Upper lobe of right lung (tissue), 1 donor: Measurements from ENCODE around the gene DPYSL4. TPM values are rescaled to one million over a fixed set of nuclear protein-coding genes. Genes with fewer than 3 reads are reported as not detected.

Experiments used
- ATAC-seq: fragments of 200-7000 bp; cut with Tn5 transposase; one replicate; pipeline ENCODE4 v1.9.1; 2020; ENCODE audit warnings: mild to moderate bottlenecking, moderate library complexity
- DNase-seq: peaks from one replicate; pipeline ENCODE4 v3.0.0-alpha.2; 2020
- H3K27ac ChIP-seq: fragments of 200-600 bp; one replicate; pipeline ENCODE4 v1.8.0; 2022
- H3K27me3 ChIP-seq: fragments of 200-600 bp; one replicate; pipeline ENCODE4 v1.8.0; 2022; ENCODE audit warnings: mild to moderate bottlenecking
- H3K36me3 ChIP-seq: fragments of 200-600 bp; one replicate; pipeline ENCODE4 v1.8.0; 2022
- H3K4me1 ChIP-seq: fragments of 200-600 bp; one replicate; pipeline ENCODE4 v1.8.0; 2022
- H3K4me3 ChIP-seq: fragments of 200-600 bp; one replicate; pipeline ENCODE4 v1.8.0; 2022; ENCODE audit warnings: mild to moderate bottlenecking
- H3K9me3 ChIP-seq: fragments of 200-600 bp; one replicate; pipeline ENCODE4 v1.8.0; 2022
- CTCF ChIP-seq: fragments of 200-600 bp; IDR thresholded peaks from one replicate; pipeline ENCODE4 v1.8.0; 2022; ENCODE audit warnings: antibody characterized with exemption
- intact Hi-C: fragments of 100-400 bp; cut with DNase I; formaldehyde crosslinking; loops from one replicate; pipeline ENCODE4 v1.11.0; 2022
- total RNA-seq: library from RNA; stranded (reverse); fragmentation: NEBNext Ultra II Directional; extraction: Animal tissue kit (Norgen Biotek cat#: 25700); gene quantifications from one replicate; pipeline ENCODE4 v1.2.1, GENCODE V29; 2021
- donor health status: DM: no; HTN: yes; CAD: no; lungs with severe emphysema.

Gene DPYSL4
- total RNA-seq, 1 donor from 2014 or later = 1.7 TPM

DNA sequence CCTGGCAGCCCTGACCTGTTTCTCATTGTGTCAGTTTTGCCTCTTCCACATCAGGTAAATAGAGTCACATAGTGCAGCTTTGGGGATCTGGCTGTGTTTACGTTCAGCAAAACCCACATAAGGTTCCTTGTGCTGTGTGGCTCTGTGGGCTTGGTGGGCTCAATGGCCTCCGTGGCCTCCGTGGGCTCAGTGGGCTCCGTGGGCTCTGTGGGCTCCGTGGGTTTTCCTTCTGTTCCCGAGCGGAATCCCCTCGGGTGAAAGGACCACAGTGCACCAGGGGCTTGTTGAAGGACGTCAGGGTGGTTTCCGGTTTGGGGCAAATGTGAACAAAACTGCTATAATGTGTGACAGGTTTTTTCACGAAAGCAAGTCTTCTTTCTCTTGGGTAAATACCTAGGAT, 12.5 kb upstream of the DPYSL4 start:
- no peaks in the 10 kb centered on the region for H3K36me3 ChIP-seq
- H3K4me1 ChIP-seq = no peaks in the 10 kb centered on the region
- H3K9me3 ChIP-seq = no peaks in the 10 kb centered on the region
- peaks cover 21% of the 10 kb centered on the region for H3K27me3 ChIP-seq
- no peak overlapping the region for H3K4me3 ChIP-seq
- no peak overlapping the region for H3K27ac ChIP-seq
- intact Hi-C loops = no loop called here
- ATAC-seq = no peak
- DNase-seq = no peak
- no peak for TF ChIP-seq CTCF

DNA sequence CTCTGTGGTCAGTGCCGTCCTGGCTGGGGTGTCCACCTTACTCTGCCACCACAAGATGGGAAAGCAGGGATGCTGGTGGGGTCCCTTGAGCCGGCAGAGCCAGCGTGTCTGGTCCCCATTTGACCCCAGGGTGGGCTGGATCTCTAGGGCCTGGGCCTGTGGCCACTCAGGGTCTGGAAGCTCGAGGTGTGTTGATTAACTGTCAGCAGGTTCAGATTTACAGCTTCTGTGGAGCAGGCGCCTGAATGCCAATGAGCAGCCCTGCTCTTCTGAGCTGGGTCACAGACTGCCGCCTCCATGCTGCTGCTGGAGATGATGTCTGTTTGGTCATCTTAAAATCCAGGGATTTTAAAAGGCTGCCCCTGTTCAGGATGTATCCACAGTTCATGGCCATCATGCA, 11.3 kb upstream of the DPYSL4 start:
- ATAC-seq (no peak), DNase-seq (no peak)
- H3K4me3 ChIP-seq = no peak overlapping the region
- TF ChIP-seq CTCF = no peak
- intact Hi-C loops = no loop called here
- no peaks in the 10 kb centered on the region for H3K4me1 ChIP-seq
- no peaks in the 10 kb centered on the region for H3K9me3 ChIP-seq
- no peak overlapping the region for H3K27ac ChIP-seq
- H3K27me3 ChIP-seq = peaks cover 23% of the 10 kb centered on the region
- H3K36me3 ChIP-seq = no peaks in the 10 kb centered on the region

GRCh38 chr10:132175907-132176581, 10.7 kb upstream of the DPYSL4 start:
- intact Hi-C loops = no loop called here
- Histone ChIP-seq H3K4me1 (no peaks in the 10 kb centered on the region), H3K27ac (no peak overlapping the region), H3K9me3 (no peaks in the 10 kb centered on the region), H3K36me3 (no peaks in the 10 kb centered on the region), H3K27me3 (peaks cover 23% of the 10 kb centered on the region), H3K4me3 (no peak overlapping the region)
- DNase-seq (no peak), ATAC-seq (no peak)
- no peak for TF ChIP-seq CTCF

- Histone ChIP-seq H3K27ac (no peak overlapping the region), H3K27me3 (peaks cover 23% of the 10 kb centered on the region), H3K36me3 (no peaks in the 10 kb centered on the region), H3K4me1 (no peaks in the 10 kb centered on the region), H3K9me3 (no peaks in the 10 kb centered on the region), H3K4me3 (no peak overlapping the region)
- no peak for ATAC-seq
- TF ChIP-seq CTCF = no peak
- no peak for DNase-seq
- intact Hi-C loops = no loop called here
Measured at GRCh38 chr10:132176623-132177500, 9.9 kb upstream of the DPYSL4 start.

- TF ChIP-seq CTCF = no peak
- intact Hi-C loops = no loop called here
- no peak overlapping the region for H3K4me3 ChIP-seq
- no peaks in the 10 kb centered on the region for H3K36me3 ChIP-seq
- no peaks in the 10 kb centered on the region for H3K9me3 ChIP-seq
- no peaks in the 10 kb centered on the region for H3K4me1 ChIP-seq
- DNase-seq (no peak), ATAC-seq (no peak)
- peaks cover 23% of the 10 kb centered on the region for H3K27me3 ChIP-seq
- H3K27ac ChIP-seq = no peak overlapping the region
Measured at GRCh38 chr10:132178046-132178445, 8.7 kb upstream of the DPYSL4 start.
